NCI-H526 (cell line): ENCODE results near the gene DENND5A.
"Not testable (repeated sequence)": the region's sequence is repeated elsewhere in the genome, so short reads cannot be mapped to it uniquely, and the experiment has no call there.

Experiments
- DNase-seq, 2 experiments: peaks; one replicate each; lab custom pipeline; 2025; lab: John Stamatoyannopoulos, UW

Gene DENND5A

DNA sequence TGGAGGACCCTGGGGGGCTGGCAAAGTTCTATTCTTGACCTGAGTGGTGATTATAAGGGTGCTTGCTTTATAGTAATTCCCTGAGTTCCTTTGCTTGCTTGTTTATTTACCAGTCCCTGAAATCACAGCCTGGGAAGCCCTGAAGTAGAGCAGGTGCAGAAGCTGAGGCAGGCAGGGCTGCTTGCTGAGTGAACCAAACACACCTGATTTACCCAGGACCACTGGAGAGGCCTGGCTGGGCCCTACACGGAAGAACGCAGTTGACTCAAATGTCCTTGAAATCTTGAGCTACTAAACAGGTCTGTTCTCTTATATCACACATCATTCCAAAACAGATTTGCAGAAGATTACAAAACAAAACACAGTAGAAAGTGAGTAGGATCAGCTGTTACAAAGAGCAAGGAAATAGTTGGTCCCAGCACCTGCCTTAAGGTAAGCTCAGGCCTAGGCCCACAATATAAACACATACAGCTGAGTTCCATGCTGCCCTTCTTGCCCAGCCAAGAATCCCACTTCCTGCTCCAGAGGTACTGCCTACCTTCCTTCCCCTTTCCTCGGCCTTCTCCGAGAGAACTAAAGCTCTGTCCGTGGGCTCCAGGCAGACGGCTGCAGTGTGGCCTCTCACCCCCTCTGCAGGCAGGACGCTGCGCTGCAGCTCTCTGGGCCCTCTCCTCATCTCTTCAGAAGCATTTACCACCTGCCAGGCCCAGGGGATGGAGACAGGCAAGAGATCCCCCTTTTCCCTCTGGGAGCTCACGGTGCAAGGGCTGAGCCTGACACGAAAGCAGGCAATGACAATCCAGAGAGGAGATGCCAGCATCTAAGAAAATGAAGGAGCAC, 127.6 kb downstream of the DENND5A start:
- DNase-seq: peak; percentile 57 to 92

DNA sequence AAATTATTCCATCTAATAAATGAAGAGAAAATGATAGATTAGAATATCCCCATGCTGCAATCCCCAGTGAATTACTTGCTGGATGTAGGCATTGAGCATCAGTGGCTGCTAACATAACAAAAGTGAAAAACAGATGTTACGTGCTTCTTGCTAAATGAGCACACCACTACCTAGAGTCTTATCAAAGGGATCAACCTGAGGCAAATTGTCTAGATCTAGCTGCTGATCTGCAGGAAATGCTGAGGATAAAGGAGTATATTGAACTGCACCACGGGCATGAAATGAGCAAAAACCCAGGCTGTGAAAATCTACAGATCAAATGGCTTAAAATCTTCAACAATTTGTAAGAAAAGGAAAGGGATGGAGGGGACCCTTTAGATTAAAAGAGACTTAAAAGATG, 128.4 kb downstream of the DENND5A start:
- DNase-seq: no peak

DNA sequence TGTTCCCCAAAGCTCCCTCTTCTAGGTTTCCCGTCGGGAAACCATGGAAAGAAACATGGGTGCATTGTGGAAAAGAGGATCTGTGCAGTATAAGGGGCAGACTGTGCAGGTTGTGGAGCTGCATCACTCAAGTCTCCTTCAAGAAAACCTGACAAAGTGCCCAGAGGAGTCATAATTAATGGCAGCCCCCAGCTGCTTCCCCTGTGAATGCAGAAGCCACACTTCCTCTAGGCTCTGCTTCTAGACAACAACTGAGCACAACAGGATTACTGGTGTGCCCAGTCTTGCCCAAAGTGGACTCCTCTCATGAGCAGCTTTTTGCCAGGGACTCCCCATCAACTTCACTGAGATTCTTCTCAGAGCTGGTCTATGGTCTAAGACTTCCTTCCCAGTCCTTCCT, 131.2 kb downstream of the DENND5A start:
- DNase-seq: no peak

DNA sequence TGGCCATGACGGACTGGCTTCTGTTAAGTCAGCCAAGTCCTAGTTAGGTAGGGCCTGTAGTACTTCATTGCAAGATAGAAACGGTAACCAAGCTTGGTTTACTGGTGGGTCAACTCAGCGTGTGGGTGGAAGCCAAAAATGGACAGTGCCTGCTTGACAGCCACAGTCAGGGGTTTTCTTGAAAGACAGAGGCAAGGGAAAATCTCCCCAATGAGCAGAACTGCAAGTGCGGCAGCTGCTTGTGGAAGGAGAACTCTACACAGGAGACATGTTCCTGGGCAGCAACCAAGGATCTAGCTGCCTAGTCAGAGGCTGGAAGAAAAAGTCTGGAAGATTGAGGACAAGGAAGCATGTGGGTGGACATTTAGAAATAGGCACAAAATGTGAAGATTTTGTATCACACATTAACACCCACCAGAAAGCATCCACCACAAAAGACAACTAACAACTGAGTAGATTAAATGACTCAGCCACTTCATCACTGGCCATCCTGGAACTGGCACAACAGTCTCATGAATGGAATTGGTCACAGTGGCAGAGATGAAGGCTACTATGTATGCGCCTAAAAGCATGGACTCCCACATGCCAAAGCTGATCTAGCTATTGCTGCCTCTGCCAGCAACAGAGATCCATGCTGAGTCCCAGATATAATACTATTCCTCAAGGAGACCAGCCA, 132.8 kb downstream of the DENND5A start:
- DNase-seq: no peak

DNA sequence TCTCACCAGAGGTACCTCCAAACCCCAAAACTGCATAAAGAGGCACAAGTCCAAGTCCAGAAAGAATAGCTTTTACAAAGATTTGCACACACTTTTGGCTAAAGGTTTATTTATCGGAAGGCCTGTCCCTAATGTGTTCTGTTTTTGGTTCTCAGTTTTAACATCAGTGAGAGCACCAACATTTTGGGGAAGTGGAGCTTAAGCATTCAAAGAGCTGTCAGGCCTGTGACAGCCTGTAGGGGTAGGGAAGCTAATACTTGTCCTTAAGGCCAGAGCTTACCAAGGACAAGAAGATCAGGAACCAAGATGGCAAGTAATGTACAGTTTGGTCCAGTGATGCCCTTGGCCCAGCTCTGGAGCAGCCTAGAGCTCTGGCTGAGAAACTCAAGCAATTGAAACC, 134.9 kb downstream of the DENND5A start:
- DNase-seq: no peak

DNA sequence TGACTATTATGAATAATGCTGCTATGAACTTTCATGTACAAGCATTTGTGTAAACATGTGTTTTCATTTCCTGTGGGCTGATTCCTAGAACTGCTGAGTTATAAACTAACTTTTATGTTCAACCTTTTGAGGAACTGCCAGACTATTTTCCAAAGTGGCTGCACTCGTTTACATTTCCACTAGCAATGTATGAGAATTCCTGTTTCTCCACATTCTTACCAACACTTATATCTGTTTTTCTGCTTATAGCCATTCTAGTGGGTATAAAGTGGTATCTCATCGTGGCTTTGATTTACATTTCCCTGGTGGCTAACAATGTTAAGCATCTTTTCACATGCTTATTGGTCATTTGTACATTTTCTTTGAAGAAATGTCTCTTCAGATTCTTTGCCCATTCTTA, 138.5 kb downstream of the DENND5A start:
- DNase-seq: no peak

DNA sequence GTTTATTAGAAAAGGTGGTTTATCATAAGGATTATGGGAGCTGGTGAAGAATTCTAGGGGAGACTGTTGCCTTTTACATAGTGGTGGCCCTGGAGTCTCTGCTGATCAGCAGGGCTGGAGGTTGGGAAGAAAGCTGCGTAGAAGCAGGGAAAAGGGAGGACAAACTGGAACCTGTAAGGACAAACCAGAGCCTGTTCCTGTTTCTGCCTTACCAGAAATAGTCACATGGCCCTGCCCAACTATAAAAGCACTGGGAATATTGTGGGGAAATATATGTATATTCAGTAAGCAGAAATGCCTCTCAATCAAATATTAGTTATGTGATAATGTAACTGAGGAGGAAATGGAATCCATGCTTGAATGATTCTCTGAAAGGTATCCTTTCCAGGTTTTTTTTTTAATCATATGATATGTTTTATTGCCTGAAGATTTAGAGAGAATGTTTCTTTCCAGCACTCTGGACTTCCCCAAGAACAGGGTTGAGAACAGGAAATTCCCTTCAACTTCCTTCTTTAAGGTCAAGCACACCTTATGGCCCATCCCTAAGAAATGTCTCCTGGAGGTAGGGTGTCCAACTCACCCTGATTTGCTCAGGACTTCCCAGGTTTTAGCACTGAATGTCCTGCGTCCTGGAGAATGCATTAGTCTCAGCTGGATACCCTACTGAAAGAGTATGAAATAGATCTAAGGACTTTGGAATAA, 139.8 kb downstream of the DENND5A start:
- no peak for DNase-seq

DNA sequence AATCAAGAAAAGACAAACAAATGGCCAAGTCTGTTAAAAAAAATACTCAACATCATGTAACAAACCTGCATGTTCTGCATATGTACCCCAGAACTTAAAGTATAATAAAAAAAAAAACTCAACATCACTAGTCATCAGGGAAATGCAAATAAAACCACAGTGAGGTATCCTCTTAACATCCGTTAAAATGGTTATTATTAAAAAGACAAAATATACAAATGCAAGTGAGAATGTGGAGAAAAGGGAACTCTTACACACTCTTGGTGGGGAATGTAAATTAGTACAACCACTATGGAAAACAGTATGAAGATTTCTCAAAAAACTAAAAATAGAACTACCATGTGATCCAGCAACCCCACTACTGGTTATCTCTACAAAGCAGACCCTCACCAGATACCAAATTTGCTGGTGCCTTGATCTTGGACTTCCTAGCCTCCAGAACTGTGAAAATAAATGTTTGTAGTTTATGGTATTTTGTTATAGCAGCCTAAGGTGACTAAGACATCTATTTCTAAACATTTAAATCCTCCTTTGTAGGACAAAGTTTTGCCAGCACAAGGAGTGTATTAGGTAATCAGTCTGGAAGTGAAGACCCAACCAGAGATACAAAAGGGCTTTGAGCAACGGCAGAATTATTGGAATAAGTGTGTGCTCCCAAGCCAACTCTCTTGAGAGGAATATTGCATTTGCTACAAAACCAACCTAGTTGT, 141.4 kb downstream of the DENND5A start:
- no peak for DNase-seq

DNA sequence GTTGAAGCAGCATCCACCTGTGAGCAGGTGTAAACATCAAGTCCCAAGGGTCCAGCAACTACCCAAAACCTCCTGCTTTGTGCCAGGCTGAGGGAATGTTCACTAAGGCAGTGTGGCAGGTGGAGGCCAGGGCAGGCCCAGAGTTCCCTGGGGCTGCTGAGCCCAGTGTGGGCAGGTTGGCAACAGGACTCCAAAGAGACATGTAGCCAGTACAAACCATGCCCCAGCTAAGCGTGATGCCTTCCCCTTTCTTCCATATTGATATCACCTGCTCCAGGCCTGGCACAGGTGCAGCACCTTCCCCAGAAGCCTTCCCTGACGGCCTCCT, 143.7 kb downstream of the DENND5A start:
- no peak for DNase-seq

DNA sequence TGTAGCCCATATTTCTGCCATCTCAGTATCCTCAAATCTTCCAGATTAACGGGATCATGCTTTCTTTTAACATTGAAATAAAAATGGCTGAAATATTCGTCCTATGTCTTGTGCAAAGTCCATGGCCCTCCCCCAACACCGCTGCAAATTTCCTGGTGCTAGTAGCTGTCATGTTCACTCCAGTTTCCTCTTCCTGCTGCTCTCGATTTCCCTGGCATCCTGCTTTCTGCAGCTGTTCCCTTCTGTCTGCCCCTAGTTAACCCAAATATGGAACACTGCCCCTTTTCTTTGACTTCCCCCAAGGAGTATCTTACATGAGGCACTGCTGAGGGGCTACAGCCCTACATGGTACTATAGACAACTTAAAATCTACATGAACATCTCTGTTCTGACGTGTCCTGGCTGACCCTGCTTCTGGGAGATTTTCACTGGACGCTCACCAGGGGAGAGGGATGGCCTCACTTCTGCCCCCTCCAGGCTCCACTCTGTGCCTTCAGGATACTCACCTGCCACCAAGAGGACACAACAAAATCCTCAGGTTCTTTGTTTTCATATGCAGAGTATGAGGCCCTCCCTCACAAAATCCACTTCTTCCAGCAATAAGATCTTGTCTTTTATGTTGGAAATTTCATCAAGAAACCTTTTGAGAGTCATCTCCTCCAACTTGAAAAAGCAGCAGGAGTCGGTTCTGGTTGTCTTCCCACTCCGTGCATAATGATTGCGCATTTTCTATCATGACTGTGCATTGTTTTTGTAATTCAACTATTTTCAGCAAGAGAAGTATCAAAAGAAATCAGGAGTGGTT, 144.3 kb downstream of the DENND5A start:
- DNase-seq: peak in 1 of 2 experiments; percentile 63

DNA sequence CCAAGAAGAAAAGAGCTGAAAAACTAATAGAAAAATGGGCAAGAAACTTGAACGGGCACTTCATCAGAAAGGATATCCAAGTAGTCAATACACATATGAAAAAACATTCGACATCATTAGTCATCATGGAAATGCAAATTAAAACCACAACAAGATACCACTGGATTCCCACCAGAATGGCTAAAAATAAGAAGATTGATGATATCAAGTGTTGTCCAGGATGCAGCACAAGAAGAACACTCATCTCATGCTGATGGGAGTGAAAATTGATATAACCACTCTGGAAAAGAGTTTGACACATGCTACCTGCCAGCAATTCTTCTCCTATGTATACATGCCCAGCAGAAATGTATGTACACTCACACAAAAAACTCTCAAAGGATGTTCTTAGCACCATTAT, 146.9 kb downstream of the DENND5A start:
- DNase-seq: no peak

DNA sequence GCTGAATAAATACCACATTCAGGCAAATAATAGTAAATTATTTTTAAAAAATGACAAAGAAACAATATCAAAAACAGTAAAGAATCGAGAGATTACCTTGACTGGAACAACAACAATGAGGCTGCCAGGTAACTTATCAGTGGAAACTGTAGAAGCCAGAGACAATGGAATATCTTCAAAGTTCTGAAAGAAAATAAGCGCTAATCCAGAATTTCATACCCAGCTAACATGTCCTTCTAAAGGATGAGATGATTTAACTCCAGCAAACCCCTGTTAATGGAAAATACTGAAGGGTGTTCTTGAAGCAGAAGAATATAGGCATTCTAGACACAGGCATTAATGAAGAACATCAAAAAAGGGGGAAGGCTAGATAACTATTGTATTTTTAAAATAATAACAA, 153.1 kb downstream of the DENND5A start:
- no peak for DNase-seq

DNA sequence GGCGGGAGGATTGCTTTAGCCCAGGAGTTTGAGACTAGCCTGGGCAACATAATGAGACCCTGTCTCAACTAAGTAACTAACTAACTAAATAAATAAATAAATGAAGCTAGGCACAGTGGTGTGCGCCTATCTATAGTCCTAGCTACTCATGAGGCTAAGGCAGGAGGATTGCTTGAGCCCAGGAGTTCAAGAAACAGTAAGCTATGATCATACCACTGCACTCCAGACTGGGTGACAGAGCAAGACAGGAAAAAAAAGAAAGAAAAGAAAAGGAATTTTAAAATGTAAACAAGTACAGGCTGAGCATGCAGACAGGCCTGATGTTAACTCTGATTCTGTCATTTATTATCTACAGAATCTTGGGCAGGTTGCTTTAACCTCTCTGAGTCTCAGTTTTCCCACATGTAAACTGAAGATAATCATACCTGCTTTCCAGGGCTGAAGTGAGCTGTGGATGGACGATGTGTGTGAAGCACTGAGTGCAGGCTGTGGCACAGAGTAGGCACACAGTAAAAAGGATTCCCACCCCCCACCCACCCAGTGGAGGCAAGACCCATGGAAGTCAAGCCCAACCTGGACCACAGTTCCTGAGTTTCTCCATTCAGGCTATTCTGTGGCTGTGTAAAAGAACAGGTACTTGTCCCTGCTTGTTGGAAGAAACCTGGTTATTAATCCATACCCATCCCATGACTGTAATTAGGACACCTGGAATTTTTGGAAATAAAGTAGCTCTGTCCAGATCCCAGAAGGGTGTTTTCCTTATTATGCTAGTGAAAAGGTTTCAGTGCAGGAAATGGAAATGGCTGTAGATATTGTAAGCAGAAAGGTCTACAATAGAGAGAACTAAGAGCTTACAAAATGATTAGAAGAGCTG, 155.1 kb downstream of the DENND5A start:
- no peak for DNase-seq

DNA sequence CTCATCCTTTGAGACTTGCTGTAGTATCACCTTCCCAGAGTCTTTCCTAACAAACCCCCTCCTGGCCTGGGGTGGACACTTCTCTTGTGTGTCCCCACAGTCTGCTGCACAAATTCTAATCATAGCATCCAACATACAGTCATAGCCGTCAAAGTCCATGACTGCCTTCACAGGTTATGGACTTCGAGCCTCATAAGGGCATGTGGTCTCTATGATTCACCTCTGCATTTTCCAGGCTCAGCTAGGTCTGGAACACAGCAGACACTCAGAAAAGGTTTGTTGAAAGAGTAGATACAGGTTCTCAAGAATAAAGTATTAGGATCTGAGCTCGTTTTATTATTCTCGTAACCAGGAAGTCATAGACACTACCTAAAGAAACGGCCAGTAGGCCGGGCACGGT, 160.6 kb downstream of the DENND5A start:
- DNase-seq: no peak

DNA sequence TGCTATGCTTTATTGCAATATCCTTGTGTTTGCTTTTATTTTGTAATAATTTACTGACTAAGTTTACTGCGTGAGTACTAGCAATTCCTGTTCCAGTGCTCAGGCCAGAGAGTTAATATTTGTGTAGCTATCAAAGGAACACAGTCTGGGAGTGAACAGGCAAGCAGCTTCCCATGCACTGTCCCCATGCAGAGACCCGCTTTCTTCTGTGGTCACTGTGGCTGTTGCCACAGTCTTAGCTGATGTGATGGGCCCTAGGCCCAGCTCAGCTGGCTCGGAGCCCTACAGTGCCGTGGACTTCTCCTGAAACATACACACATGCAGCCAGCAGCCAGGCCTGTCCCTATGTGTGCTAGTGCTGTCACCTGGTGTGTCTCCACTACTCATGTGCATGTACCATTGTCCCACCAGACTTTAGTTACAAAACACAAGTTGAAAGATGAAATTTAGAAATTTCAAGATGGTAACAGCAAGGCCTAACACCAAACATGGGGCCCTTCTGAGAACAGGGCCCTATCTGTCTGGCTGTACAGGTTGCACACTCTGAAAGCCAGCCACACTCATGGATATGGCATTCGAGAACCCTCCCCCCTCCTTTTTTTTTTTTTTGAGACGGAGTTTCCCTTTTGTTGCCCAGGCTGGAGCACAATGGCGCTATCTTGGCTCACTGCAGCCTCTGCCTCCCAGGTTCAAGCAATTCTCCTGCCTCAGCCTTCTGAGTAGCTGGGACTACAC, 161.4 kb downstream of the DENND5A start:
- no peak for DNase-seq

DNA sequence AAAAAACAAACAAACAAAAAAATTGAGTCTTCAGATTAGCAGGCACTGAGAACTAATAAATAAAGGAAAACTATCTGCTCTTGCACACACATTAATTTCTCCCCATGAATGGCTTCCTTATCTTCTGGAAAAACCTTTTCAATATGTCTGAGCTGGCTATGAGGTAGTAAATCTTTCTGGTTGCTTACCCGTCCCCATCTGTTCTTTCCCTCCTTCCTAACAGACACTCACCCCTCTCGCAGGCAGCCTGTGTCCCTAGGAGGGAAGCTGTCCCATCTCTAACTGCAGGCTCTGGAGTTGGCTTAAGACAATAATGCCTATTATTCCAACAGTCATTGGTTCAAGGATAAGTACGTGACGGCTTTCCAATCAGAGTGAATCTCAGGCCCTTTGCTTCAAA, 165.5 kb downstream of the DENND5A start:
- DNase-seq: no peak

DNA sequence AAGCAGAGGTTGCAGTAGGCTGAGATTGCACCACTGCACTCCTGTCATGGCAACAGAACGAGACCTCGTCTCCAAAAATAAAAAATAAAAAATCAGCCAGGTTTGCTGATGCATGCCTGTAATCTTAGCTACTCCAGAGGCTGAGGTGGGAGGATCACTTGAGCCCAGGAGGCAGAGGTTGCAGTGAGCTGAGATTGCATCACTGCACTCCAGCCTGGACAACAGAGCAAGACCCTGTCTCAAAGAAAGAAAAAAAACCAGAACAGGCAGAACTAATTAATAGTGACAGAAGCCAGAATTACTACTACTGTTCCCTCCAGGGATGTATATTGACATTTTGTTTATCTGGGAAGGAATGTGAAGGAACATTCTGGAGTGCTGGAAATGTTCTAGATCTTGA, 166.7 kb downstream of the DENND5A start:
- not testable (repeated sequence) for DNase-seq

DNA sequence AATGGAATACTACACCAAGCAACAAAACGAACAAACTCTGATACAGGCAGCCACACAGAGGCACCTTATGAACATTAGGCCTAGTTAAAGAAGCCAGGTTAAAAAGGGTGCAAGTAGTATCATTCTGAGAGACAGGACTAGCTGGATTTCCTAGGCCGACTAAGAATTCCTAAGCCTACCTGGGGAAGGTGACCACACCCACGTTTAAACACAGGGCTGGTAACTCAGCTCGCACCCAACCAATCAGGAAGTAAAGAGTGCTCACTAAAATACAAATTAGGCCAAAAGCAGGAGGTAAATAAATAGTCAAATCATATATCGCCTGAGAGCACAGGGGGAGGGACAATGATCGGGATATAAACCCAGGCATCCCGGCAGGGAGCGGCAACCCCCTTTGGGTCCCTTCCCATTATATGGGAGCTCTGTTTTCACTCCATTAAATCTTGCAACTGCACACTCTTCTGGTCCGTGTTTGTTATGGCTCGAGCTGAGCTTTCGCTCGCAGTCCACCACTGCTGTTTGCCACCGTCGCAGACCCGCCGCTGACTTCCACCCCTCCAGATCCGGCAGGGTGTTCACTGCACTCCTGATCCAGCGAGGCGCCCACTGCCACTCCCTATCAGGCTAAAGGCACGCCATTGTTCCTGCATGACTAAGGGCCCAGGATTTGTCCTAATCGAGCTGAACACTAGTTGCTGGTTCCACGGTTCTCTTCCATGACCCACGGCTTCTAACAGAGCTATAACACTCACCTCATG, 167.8 kb downstream of the DENND5A start:
- DNase-seq: peak in 1 of 2 experiments; percentile 23

DNA sequence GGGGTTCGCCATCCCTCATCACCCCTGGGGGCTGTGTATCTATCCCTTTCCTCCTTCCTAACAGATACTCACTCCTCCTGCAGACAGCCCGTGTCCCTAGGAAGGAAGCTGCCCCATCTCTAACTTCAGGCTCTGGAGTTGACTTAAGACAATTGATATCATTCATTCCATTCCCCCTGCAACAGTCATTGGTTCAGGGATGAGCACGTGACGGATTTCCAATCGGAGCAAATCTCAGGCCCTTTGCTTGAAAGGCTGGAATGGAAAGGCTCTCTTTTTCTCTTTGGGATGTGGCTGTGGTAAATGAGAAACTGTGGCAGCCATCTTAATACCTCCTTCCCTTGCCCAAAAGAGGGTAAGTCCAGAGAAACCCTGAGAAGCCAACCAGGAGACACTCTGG, 168.7 kb downstream of the DENND5A start:
- DNase-seq: no peak
